Progenitor cell of endocrine pancreas (in vitro differentiated cells): Measurements from ENCODE around the gene HOXA4. TPM values are rescaled to one million over a fixed set of nuclear protein-coding genes. Genes with fewer than 3 reads are reported as not detected.

Experiments used
- DNase-seq: peaks from one replicate; pipeline ENCODE4 v3.0.0; 2021; ENCODE audit warnings: low spot score; ENCODE audit not compliant: unreplicated experiment
- H3K27ac Mint-ChIP-seq: 2 replicates; pipeline ENCODE4 v1.8.0; 2021; ENCODE audit warnings: mild to moderate bottlenecking, moderate library complexity, mixed read lengths
- H3K27me3 Mint-ChIP-seq: 2 replicates; pipeline ENCODE4 v1.8.0; 2021; ENCODE audit warnings: mixed read lengths
- H3K36me3 Mint-ChIP-seq: 2 replicates; pipeline ENCODE4 v1.8.0; 2022; ENCODE audit warnings: mixed read lengths; ENCODE audit not compliant: insufficient read depth
- H3K4me1 Mint-ChIP-seq: 2 replicates; pipeline ENCODE4 v1.8.0; 2021; ENCODE audit warnings: low read depth, mixed read lengths
- H3K4me3 Mint-ChIP-seq: 2 replicates; pipeline ENCODE4 v1.8.0; 2021; ENCODE audit warnings: low read depth, mild to moderate bottlenecking, moderate library complexity, mixed read lengths
- H3K9me3 Mint-ChIP-seq: 2 replicates; pipeline ENCODE4 v1.8.0; 2021; ENCODE audit warnings: low read depth, mixed read lengths
- total RNA-seq: library from RNA; stranded (reverse); gene quantifications from 2 replicates; pipeline ENCODE4 v1.2.1, GENCODE V29; 2021
- TF ChIP-seq, protein P1 (sequence below): fragments of 200-600 bp; sonication (generic); IDR thresholded peaks from one replicate; pipeline ENCODE4 v1.5.0; 2021; ENCODE audit warnings: antibody characterized with exemption, mild to moderate bottlenecking; ENCODE audit not compliant: unreplicated experiment

Gene HOXA4
- total RNA-seq, 1 donor from 2014 or later, result 13.7 TPM

GRCh38 chr7:27107391-27108381 lies 22.9 kb downstream of the HOXA4 start:
- TF ChIP-seq, protein P1, sequence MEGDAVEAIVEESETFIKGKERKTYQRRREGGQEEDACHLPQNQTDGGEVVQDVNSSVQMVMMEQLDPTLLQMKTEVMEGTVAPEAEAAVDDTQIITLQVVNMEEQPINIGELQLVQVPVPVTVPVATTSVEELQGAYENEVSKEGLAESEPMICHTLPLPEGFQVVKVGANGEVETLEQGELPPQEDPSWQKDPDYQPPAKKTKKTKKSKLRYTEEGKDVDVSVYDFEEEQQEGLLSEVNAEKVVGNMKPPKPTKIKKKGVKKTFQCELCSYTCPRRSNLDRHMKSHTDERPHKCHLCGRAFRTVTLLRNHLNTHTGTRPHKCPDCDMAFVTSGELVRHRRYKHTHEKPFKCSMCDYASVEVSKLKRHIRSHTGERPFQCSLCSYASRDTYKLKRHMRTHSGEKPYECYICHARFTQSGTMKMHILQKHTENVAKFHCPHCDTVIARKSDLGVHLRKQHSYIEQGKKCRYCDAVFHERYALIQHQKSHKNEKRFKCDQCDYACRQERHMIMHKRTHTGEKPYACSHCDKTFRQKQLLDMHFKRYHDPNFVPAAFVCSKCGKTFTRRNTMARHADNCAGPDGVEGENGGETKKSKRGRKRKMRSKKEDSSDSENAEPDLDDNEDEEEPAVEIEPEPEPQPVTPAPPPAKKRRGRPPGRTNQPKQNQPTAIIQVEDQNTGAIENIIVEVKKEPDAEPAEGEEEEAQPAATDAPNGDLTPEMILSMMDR, result no peak
- Mint-ChIP-seq H3K4me1 (peaks cover 76% of the 10 kb centered on the region), H3K27ac (peak overlapping the region; percentile 98), H3K9me3 (no peaks in the 10 kb centered on the region), H3K36me3 (peaks cover 18% of the 10 kb centered on the region), H3K27me3 (no peaks in the 10 kb centered on the region), H3K4me3 (peak overlapping the region; percentile 71)
- DNase-seq, result no peak

DNA sequence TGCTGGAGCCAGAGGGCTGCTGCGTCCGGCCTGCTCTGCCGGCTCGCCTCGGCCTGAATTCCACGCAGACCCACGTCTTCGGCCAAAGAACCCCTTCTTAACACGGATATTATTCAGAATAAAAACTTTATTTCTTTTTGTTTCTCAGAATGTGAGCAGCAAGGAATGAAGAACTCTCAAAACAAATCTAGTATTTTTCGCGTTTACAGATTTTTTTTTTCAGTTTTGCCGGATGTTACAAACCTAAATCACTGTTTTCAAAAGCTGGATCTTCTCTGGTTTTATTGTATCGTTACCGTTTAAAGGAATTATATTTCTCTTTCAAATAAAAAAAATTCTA lies 23.7 kb downstream of the HOXA4 start:
- no peaks in the 10 kb centered on the region for H3K27me3 Mint-ChIP-seq

GRCh38 chr7:27106181-27106900 lies 24.2 kb downstream of the HOXA4 start:
- H3K9me3 Mint-ChIP-seq, result no peaks in the 10 kb centered on the region
- H3K4me1 Mint-ChIP-seq, result peaks cover 79% of the 10 kb centered on the region
- TF ChIP-seq, protein P1, result no peak
- H3K27ac Mint-ChIP-seq, result peak overlapping the region; percentile 96
- DNase-seq, result peak; percentile 44
- H3K4me3 Mint-ChIP-seq, result peak overlapping the region; percentile 54
- H3K27me3 Mint-ChIP-seq, result no peaks in the 10 kb centered on the region
- peaks cover 20% of the 10 kb centered on the region for H3K36me3 Mint-ChIP-seq

More for the DNA sequence above, 23.7 kb downstream of the HOXA4 start:
- no peak for DNase-seq
- H3K4me3 Mint-ChIP-seq, result peak overlapping the region; percentile 54
- H3K36me3 Mint-ChIP-seq, result peaks cover 17% of the 10 kb centered on the region
- no peaks in the 10 kb centered on the region for H3K9me3 Mint-ChIP-seq
- peaks cover 79% of the 10 kb centered on the region for H3K4me1 Mint-ChIP-seq
- TF ChIP-seq, protein P1, result no peak
- H3K27ac Mint-ChIP-seq, result peak overlapping the region; percentile 96

DNA sequence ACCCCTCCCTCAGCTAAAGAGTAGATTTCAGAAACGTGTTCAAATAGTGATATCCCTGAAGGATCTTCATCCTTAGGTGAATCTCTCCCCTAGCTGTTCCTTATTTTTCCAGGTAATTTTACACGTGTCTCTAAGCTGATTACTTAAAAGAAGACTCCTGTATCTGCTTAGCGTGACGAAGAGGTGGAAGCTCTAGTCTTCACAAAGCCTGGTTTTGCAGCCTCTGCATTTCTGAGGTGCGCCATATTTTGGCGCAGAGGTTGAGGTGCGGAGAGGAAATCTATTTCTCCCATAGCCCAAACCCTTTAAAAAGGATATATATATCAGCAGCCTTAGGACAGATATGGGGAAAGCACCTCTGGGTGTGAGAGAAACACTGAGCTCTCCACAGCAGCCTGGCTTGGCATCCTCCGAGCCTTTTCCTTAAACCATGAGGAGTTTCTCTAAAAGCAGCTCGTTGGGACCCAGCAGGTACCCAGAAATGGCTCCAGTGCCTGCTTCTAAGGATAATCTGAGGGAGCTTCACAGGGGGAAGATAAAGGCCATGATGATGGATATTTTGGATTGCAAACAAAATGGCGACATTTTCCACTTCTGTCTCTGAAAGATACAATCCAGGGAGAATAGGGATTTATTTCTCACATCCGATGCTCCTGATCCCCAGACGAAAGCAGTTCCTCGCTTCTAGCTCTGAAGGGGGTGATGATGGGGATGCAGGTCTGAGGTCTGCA lies 25.1 kb downstream of the HOXA4 start:
- TF ChIP-seq, protein P1, result no peak
- Mint-ChIP-seq H3K27me3 (no peaks in the 10 kb centered on the region), H3K36me3 (peaks cover 22% of the 10 kb centered on the region), H3K9me3 (no peaks in the 10 kb centered on the region), H3K4me3 (peak overlapping the region; percentile 54), H3K27ac (peak overlapping the region; percentile 96), H3K4me1 (peaks cover 79% of the 10 kb centered on the region)
- no peak for DNase-seq
